Urothelium cell line (cell line): ENCODE measurements around the gene TTLL9.

Experiments
- DNase-seq: peaks from one replicate; pipeline ENCODE4 v3.0.0; 2011; ENCODE audit warnings: low spot score, mixed read lengths
- FAIRE-seq: peaks from 2 replicates; lab custom pipeline; 2011; peaks lifted over from hg19 to GRCh38; lab: Jason Lieb, UNC

Gene TTLL9

DNA sequence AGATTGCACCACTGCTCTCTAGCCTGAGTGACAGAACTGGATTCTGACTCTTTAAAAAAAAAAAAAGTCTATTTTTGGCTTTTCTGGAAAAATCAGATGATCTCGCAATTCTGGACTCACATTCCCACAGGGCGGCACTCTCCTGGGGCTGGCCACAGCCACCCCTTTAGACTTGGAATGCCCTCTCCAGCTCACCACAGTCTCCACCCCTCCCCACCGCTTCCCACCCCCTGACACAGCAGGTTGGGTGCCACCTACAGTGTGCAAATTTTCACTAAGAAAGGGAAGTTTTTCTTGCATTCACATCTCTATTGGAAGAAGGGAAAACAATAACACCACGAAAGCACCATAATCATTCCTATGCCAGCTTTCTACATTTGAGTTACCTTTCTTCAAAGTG is 66.0 kb downstream of the TTLL9 start:
- DNase-seq (no peak), FAIRE-seq (no peak)

- FAIRE-seq = no peak
- DNase-seq = no peak
Observed at GRCh38 chr20:31937820-31938219, 67.4 kb downstream of the TTLL9 start.

DNA sequence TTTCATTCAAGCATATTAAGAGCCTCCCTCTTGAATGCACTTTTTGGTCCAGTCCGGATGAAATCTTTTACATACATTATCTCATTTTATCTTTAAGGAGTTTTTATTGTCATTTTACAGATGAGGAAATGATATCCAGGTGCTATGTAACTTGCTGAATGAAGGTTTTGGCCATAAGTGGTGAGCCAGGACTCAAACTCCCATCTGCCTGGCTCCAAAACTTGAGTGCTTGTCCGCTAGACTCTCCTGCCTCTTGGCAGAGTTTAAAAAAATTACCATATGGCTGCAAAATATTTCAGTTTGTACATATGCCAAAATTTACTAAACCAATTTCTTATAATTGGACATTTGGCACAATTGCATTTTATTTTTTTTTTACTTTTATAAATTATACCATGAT is 69.2 kb downstream of the TTLL9 start:
- DNase-seq = no peak
- no peak for FAIRE-seq

GRCh38 chr20:31943052-31943471 is 72.6 kb downstream of the TTLL9 start:
- FAIRE-seq (no peak), DNase-seq (no peak)

GRCh38 chr20:31945319-31945718 is 74.9 kb downstream of the TTLL9 start:
- no peak for FAIRE-seq
- no peak for DNase-seq

GRCh38 chr20:31945785-31946184 is 75.4 kb downstream of the TTLL9 start:
- DNase-seq (no peak), FAIRE-seq (no peak)

GRCh38 chr20:31948008-31948407 is 77.6 kb downstream of the TTLL9 start:
- no peak for FAIRE-seq
- DNase-seq = no peak

DNA sequence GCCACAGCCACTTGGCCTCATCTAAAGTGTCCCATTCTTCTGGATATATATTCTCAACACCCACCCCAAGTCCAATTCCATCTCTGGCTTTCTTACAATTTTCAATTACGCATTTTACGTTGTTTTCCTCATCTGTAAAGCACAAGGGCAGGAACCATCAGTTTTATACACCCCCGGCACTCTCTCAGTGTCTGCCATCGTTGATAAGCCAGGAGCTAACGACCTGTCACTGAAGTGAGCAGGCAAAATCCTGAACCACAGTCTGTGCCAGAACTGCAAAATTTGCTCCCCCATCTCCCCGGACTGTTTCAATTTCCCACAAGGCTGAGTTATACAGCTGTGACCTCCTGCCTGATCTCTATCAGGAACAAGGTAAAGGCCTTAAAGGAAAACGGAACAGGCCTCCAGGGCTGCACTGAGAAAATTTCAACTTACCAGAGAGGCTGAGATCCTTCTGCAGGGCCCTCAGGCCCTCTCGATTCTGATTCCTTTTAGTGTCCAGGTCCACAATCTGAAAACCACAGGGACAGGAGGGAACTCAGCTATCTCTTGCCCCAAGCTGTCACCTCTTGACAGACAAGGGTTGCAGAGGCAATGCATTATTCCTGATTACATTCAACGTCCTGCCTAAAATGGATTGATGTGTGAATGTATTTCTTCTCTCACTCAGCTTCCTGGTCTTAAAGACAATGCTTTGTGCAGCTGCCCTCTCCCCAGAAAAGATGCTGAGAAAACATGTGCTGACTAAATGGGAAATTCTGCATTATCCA is 79.6 kb downstream of the TTLL9 start:
- DNase-seq (no peak), FAIRE-seq (no peak)

- no peak for DNase-seq
- no peak for FAIRE-seq
Observed at GRCh38 chr20:31951203-31951529, 80.7 kb downstream of the TTLL9 start.

DNA sequence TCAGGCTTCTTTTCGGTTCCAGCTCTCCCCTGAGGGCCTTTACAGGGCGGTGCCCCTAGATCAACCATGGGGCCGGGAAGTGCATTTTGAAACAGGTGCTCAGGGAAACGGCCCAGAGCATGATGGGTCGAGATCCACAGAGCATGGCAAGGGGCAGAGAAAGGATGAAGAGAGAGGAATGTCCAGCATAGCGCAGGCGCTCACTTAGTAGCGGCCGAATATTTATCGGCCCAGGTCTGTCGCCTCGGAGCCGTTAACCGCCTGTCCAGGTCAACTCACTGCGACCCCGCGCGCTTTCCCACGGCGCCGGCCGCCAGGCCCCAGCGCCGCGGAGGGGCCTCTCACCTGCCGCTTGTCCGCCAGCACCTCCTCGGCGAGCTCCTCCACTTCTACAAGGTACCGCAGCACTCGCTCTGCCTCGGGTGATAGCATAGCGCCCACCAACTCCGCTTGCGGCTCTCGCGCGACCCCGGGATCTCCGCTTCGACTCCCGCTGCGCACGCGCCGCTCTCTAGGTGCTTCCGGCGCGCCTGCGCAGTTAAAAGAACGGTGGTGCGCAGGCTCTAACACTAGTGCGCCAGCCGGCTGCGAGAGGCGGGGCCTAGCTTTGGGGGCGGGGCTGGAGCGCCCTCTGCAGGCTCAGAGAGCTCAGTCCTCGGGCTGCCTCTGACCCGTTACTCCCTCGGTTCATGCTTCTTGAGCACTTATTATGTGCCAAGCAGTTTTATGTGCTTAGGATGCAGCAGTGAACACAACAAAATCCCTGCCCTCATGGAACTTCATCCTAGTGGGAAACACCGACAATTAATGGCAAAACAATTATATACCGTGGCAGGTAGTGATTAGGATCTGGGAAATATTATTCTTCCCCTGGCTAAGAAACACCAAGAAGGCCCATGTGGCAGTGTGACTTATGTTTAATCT is 81.4 kb downstream of the TTLL9 start, which contains the start of gene PDRG1:
Gene PDRG1 (minus strand): TSS at position 517 of the 924 bp plus-strand sequence. CDS start 85 bp downstream, at position 432.
- FAIRE-seq (no peak), DNase-seq (peak; percentile 99)

DNA sequence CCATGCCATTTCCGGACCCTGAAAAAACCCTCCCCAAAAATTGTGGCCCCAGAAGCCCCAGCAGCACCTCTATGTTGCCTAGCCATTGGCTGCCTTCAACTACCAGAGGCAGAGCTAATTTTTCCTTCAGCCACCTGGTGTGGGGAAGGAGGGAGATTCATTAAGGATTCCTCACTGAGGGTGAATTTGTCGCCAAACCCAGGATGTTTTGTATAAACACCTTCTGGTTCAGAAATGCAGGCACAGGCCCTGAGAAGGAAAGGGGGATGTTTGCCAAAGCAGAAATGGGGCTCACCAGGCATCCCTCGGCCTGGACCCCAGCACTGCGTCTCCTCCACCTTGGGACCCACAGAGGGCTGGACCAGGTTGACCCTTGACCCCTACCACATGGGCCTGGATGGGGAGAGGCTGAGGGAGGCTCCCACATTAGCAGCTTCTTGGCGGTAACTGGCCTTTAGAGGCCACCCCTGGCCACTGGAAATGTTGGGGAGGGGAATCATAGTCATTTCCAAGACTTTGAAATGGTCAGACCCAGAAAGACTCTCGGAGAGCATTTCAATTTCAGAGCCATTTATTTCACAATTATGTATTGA is 83.2 kb downstream of the TTLL9 start:
- no peak for DNase-seq
- FAIRE-seq = no peak

DNA sequence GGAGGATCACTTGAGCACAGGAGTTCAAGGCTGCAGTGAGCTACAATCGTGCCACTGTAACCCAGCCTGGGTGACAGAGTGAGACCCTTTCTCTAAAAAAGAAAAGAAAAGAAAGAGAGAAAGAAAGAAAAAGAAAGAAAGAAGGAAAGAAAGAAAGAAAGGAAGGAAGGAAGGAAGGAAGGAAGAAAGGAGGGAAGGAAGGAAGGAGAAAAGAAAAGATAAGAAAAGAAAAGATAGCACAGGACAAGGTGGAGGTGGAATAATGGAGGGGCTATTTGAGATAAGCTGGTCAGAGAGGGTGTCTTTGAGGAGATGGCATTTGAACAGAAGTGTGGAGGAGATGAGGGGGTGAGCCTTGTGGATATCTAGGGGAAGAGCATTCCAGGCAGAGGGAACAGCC is 84.1 kb downstream of the TTLL9 start:
- DNase-seq (no peak), FAIRE-seq (no peak)

DNA sequence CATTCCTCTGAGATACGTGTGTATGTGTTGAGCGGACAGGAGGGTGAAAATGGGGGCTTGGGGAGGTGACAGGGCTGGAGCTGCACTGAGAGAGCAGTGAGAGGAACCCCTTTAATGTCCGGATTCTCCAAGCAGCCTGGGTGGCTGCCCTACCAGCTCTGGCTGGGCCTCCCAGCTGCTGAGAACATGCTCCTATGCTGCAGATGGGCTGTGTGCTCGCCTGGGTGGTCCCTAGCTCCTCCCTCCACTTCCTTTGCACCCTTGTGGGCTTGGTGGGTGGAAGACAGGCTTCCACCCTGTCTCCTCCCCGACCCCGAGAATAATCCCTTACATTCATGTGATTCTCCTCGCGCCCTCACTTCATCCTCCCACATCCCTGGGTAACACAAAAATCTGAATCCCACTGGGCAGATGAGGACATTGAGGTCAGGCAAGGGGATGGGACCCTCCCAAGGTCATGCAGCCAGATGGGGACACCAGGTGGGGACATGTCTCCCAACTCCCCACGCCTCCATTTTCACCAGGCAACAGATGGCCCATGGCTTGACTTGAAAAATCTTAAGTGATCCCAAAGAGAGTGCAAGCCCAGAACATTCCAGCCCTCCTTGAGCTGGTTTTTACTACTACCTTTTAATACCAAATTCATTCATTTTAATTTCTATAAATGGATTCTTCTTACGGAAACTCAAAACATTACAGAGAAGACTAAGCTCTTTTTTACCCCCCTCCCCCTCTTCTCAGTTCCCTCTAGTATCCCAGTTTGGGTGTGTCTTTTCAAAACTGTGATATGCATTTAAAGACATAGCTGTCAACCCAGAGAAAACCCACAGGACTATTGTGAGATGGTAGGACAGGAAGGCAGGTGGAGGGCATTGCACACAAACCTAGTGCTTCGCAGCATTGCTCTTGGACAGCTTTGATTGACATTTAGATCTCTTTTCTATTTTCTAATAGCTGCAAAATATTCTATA is 86.4 kb downstream of the TTLL9 start:
- FAIRE-seq (no peak), DNase-seq (no peak)

DNA sequence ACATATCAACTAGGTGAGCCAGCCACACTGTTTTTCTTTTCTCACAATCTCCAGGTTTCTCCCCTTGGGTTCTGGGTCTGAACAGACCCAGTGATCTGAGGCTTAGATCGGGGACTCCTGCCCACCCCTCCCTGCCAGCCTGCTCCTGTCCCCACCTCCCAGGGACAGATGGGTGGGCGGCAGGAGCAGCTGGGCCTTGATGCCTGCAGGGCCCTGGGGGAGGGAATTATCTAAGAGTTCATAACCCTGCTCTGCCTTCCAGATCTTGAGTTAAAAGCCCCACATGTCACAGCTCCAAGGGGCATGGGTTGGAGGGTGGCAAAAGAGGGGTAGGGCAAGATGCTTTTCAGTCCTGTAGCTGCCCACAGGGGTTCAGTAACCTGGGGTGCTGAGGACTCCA is 92.3 kb downstream of the TTLL9 start:
- DNase-seq (no peak), FAIRE-seq (no peak)

GRCh38 chr20:31963889-31964288 is 93.5 kb downstream of the TTLL9 start:
- DNase-seq (no peak), FAIRE-seq (no peak)

DNA sequence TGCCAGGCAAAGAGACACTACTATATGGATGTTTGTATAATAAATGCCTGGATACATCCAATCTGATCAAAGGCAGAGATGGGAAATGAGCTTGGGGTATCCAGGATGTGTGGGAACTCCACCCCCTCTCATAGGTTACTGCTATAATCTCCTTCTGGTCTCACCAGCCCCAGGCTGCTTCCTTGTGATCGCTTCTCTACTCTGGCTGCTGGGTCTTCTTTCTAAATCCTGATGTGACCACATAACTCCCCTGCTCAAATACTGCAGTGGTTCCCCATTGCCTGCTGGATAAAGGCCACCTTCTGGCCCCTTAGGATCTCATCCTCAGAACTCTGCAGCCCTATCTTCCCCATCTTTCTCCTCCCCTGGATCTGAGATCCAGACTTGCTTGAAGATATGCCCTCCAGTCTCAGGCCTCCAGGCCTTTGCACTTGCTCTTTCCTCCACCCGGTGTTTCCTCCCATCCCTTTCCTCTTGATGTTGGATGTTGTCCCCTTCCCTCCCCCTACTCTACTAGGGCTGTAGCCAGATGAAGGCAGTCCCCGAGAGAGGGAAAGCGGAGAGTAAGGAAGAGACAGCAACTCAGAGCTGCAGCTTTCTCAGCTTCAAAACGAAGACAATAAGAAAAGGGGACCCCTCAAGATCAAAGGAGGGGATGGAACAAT is 96.7 kb downstream of the TTLL9 start:
- DNase-seq = no peak
- no peak for FAIRE-seq

DNA sequence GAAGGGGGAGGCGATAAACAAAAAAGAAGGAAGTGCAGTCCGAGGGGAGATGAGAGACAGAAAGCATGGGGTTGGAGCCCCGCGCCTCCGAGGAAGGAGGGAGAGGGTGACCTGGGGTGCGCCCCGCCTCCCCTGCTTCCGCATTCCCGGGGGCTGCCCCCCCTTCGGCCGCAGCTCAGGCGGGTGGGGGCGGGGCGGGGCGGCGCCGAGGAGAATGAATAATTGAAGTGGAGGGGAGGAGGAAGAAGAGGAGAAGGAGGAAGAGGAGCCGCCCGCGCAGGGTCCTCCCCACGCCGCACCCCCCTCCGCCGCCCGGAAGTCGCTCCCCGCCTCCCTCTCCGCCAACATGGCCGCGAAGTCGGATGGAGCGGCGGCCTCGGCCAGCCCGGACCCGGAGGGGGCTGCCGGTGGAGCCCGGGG is 97.4 kb downstream of the TTLL9 start, which contains the start of gene XKR7:
Gene XKR7 (plus strand): TSS at position 322 of the 420 bp plus-strand sequence. CDS start 25 bp downstream, at position 347.
- FAIRE-seq (no peak), DNase-seq (no peak)

- FAIRE-seq = no peak
- peak; percentile 95 for DNase-seq
Observed at GRCh38 chr20:31968291-31969126, 98.1 kb downstream of the TTLL9 start.

DNA sequence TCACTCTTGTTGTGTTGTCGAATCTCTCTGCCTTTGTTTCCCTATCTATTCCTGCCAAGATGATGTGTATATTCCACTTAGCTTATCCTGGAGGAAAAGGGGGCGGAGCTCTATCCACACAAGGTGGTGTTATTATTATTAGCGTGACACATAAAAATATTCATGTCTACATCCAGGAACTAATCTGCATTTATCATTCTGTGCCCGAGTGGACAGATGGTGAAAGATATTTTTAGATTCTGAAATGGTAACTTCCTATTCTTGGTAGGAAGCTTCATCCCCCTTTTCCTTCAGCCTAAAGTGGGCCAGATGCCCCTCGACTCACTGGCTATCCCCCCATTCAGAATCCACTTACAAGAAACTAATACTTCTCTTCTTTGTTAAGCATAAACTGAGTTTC is 99.6 kb downstream of the TTLL9 start:
- DNase-seq (no peak), FAIRE-seq (no peak)
